Measurements from ENCODE around the gene ERCC8. TPM values are rescaled to one million over a fixed set of nuclear protein-coding genes. Genes with fewer than 3 reads are reported as not detected.

Gene ERCC8
- total RNA-seq, 1 experiment from 2014 or later = 15.1 TPM

- BruUV-seq (replicated peaks) = no TSS peak
- H3K36me3 ChIP-seq (ENCODE audit: control insufficient read depth in 1 of 2, insufficient read depth in 2 of 2, low read length in 2 of 2) = no peaks in the 10 kb centered on the region; a peak in 1 of 4 replicates
- TF ChIP-seq CTCF (IDR thresholded peaks at IDR 0.05 in 2 of 3, conservative IDR thresholded peaks at IDR 0.05 in 1 of 3; ENCODE audit: borderline replicate concordance in 1 of 3, insufficient read depth in 1 of 3, low read depth in 2 of 3, low read length in 2 of 3) = no peak
- TF ChIP-seq MAX (IDR thresholded peaks at IDR 0.05) = no peak
- no peak for TF ChIP-seq JUND (IDR thresholded peaks at IDR 0.05)
- no peak for TF ChIP-seq ZFX (IDR thresholded peaks at IDR 0.05)
- no peak for TF ChIP-seq SRF (IDR thresholded peaks at IDR 0.05; ENCODE audit: low read depth)
- no peak for TF ChIP-seq EZH2 (IDR thresholded peaks at IDR 0.05)
- no peak for TF ChIP-seq POLR2AphosphoS5 (IDR thresholded peaks at IDR 0.05; ENCODE audit: low read depth, low read length)
- no peak for TF ChIP-seq CBX3 (IDR thresholded peaks at IDR 0.05; ENCODE audit: low read depth)
- TF ChIP-seq ATF3 (IDR thresholded peaks at IDR 0.05) = no peak
- TF ChIP-seq EGR1 (IDR thresholded peaks at IDR 0.05; ENCODE audit: low read depth) = no peak
- no peak for TF ChIP-seq REST (IDR thresholded peaks at IDR 0.05; ENCODE audit: low read depth)
- no peak for TF ChIP-seq RAD21 (IDR thresholded peaks at IDR 0.05; ENCODE audit: low read depth)
- TF ChIP-seq ZNF274 (IDR thresholded peaks at IDR 0.05; ENCODE audit: low read depth, low read length) = no peak
- TF ChIP-seq TCF7L2 (IDR thresholded peaks at IDR 0.05; ENCODE audit: borderline replicate concordance, extremely low read depth, insufficient read depth, insufficient read length) = no peak
- no peak for TF ChIP-seq SIN3A (IDR thresholded peaks at IDR 0.05; ENCODE audit: low read depth)
- TF ChIP-seq EZH2phosphoT487 (IDR thresholded peaks at IDR 0.05; ENCODE audit: borderline replicate concordance) = no peak
- no peak for TF ChIP-seq ELF1 (IDR thresholded peaks at IDR 0.05; ENCODE audit: borderline replicate concordance, low read depth)
- TF ChIP-seq FOSL1 (IDR thresholded peaks at IDR 0.05; ENCODE audit: low read depth) = no peak
- no peak for TF ChIP-seq YY1 (IDR thresholded peaks at IDR 0.05; ENCODE audit: extremely low read depth, insufficient replicate concordance, low read depth, low read length)
- no peak for TF ChIP-seq ZBTB33 (IDR thresholded peaks at IDR 0.05; ENCODE audit: extremely low read depth, insufficient replicate concordance, low read length)
- H3K9me2 ChIP-seq (ENCODE audit: insufficient read depth) = no peaks in the 10 kb centered on the region
- no peaks in the 10 kb centered on the region; a peak in 1 of 4 replicates for H3K4me1 ChIP-seq (ENCODE audit: control insufficient read depth in 1 of 2, insufficient read depth in 2 of 2, low read length in 2 of 2)
- no peak overlapping the region for H3K4me3 ChIP-seq (replicated peaks in 1 of 2; ENCODE audit: low read depth in 1 of 2, low read length in 2 of 2)
- no peak for ATAC-seq
- ChIA-PET RAD21 (ENCODE audit: low non-redundant PET in 1 of 2, low total read pairs in 2 of 2, uncharacterized antibody in 2 of 2, unreplicated experiment in 2 of 2) (no interaction called here), CTCF (interaction anchor here (1.1 to 1.5 kb wide), 4 partner anchors 39 to 700 kb away, joined by 3 to 8 read pairs (median 5); partner anchors contain the start of gene ZSWIM6), POLR2A (no interaction called here)
- DNase-seq (ENCODE audit: low read depth, low spot score) = no peak
- H3K9ac ChIP-seq (ENCODE audit: low read length) = no peak overlapping the region
- H4K20me1 ChIP-seq (ENCODE audit: insufficient read depth) = no peaks in the 10 kb centered on the region
- no peak overlapping the region for H2AFZ ChIP-seq (ENCODE audit: low read depth, low read length, poor library complexity, severe bottlenecking)
- H3K4me2 ChIP-seq (ENCODE audit: low read length) = no peak overlapping the region
- intact Hi-C loops (cut with micrococcal nuclease) = loop anchor here (2.0 to 10.0 kb wide), 4 partner anchors 94 to 1187 kb away; partner anchors contain the start of gene SMIM15
- peaks cover 71% of the 10 kb centered on the region for H3K79me2 ChIP-seq (ENCODE audit: insufficient read depth, low read length)
- no peak overlapping the region for H3K27ac ChIP-seq (ENCODE audit: low read depth, low read length)
- no peaks in the 10 kb centered on the region for H3K27me3 ChIP-seq (ENCODE audit: insufficient read depth, low read length)
- peaks cover 0 to 9% of the 10 kb centered on the region in 2 experiments; a peak in 1 of 4 replicates for H3K9me3 ChIP-seq (ENCODE audit: control insufficient read depth in 1 of 2, insufficient read depth in 1 of 2, low read depth in 1 of 2, low read length in 2 of 2)
Observed at GRCh38 chr5:60958088-60958487, 13.2 kb upstream of the ERCC8 start.
